ENCODE measurements around the gene VAPB. TPM values are rescaled to one million over a fixed set of nuclear protein-coding genes. Genes with fewer than 3 reads are reported as not detected.
"Not testable (repeated sequence)": the region's sequence is repeated elsewhere in the genome, so short reads cannot be mapped to it uniquely, and the experiment has no call there.

Gene VAPB
- total RNA-seq, 2 experiments from 2014 or later: 33.1 to 34.6 TPM

GRCh38 chr20:58402305-58402704, 13.3 kb downstream of the VAPB start:
- POLR2A ChIA-PET: no interaction called here
- CTCF ChIA-PET: no interaction called here

GRCh38 chr20:58402827-58403226, 13.8 kb downstream of the VAPB start:
- ChIA-PET CTCF (no interaction called here), POLR2A (no interaction called here)

DNA sequence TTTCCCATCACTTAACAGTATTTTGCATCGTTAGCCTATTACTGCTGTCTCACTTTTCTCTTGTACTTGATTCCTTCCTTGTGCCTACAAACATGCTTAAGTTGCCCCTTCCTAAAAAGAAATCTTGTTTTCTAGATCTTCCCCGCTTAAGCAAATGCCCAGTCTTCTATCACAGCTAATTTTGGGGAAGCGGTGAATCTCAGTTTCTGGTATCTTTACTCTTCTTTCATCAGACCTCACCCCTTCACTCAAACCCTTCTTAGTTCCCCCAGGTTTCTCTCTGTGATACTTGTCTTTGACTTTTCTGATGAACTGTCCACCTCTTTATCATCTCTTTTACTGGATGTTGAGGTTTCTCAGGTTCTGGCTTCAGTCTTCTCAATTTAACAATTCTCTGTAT, 14.2 kb downstream of the VAPB start:
- POLR2A ChIA-PET: no interaction called here
- CTCF ChIA-PET: no interaction called here

DNA sequence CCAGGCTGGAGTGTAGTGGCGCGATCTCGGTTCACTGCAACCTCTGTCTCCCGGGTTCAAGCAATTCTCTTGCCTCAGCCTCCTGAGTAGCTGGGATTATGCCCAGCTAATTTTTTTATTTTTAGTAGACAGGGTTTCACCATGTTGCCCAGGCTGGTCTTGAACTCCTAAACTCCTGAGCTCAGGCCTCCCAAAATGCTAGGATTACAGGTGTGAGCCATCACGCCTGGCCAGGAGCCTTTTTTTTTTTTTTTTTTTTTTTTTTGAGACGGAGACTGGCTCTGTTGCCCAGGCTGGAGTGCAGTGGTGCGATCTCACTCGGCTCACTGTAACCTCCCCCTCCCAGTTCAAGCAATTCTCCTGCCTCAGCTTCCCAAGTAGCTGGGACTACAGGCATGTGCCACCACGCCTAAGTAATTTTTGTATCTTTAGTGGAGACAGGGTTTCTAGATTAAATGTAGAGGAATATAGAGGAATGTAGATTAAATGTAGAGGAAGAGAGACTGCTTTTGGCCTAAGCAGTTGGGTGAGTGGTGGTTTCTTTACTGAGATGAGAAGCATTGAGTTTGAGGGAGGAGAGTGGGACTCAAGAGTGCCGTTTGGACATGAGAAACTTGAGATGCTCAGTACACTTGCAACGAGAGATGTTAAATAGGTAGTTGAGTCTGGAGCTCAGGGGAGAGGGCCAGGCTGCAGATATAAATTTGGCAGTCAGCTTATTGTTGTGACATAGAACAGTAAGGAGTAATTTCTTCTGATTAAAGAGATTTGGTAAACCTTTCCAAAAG, 16.7 kb downstream of the VAPB start:
- POLR2A ChIA-PET: interaction anchor here (0.6 kb wide), 1 partner anchor 16 kb away, joined by 3 read pairs; the partner anchor contains the start of gene VAPB
- CTCF ChIA-PET: interaction anchor here (1.1 kb wide), 1 partner anchor 11 kb away, joined by 3 read pairs; no protein-coding TSS in a partner anchor

- POLR2A ChIA-PET: interaction anchor here (0.6 kb wide), 1 partner anchor 17 kb away, joined by 3 read pairs; the partner anchor contains the start of gene VAPB
- CTCF ChIA-PET: interaction anchor here (1.3 kb wide), 1 partner anchor 169 kb away, joined by 3 read pairs; no protein-coding TSS in a partner anchor
These were observed 17.5 kb downstream of the VAPB start for GRCh38 chr20:58406422-58407001.

GRCh38 chr20:58407201-58407873, 18.3 kb downstream of the VAPB start:
- POLR2A ChIA-PET: no interaction called here
- CTCF ChIA-PET: interaction anchor here (1.3 kb wide), 1 partner anchor 170 kb away, joined by 3 read pairs; no protein-coding TSS in a partner anchor

- CTCF ChIA-PET: interaction anchor here (1.3 kb wide), 1 partner anchor 171 kb away, joined by 3 read pairs; no protein-coding TSS in a partner anchor
- POLR2A ChIA-PET: no interaction called here
These were observed 19.0 kb downstream of the VAPB start for GRCh38 chr20:58407966-58408557.

GRCh38 chr20:58408603-58409246, 19.7 kb downstream of the VAPB start:
- POLR2A ChIA-PET: no interaction called here
- CTCF ChIA-PET: no interaction called here

DNA sequence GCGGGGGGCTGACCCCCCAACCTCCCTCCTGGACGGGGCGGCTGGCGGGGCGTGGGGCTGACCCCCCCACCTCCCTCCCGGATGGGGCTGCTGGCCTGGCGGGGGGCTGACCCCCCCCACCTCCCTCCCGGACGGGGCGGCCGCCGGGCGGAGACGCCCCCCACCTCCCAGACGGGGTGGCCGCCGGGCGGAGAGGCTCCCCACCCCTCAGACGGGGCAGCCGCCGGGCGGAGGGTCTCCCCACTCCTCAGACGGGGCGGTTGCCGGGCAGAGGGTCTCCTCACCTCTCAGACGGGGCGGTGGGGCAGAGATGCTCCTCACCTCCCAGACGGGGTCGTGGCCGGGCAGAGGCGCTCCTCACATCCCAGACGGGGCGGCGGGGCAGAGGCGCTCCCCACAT, 25.2 kb downstream of the VAPB start:
- CTCF ChIA-PET, POLR2A ChIA-PET: not testable (repeated sequence)

GRCh38 chr20:58414786-58415185, 25.8 kb downstream of the VAPB start:
- CTCF ChIA-PET, POLR2A ChIA-PET: not testable (repeated sequence)

- ChIA-PET POLR2A (no interaction called here), CTCF (interaction anchor here (1.2 kb wide), 1 partner anchor 11 kb away, joined by 3 read pairs; no protein-coding TSS in a partner anchor)
These were observed 27.0 kb downstream of the VAPB start for GRCh38 chr20:58416057-58416456.

GRCh38 chr20:58416835-58417234, 27.8 kb downstream of the VAPB start:
- POLR2A ChIA-PET: interaction anchor here (0.5 to 0.6 kb wide), 2 partner anchors 28 to 125 kb away, joined by 3 to 5 read pairs; partner anchors contain the start of gene VAPB
- CTCF ChIA-PET: interaction anchor here (1.2 kb wide), 1 partner anchor 12 kb away, joined by 3 read pairs; no protein-coding TSS in a partner anchor

DNA sequence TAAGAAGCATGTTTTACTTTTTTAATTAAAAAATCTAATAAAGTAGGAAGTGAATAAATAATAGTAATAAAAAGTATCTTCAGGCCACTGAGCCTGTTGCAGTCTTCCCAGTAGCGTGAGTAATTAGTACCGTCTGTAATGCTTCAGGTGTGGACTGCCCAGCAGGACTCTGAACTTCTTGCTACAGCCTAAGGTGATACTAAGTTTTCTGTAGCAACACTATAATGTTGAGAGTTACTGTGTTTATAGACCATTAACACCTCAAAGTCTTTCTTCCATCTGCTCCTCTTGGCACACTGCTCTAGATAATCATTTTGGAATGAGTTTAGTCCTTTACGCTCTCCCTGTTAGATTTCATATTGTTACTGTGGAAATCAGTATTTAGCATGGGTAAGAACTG, 28.4 kb downstream of the VAPB start:
- POLR2A ChIA-PET: interaction anchor here (0.6 kb wide), 1 partner anchor 29 kb away, joined by 3 read pairs; the partner anchor contains the start of gene VAPB
- CTCF ChIA-PET: interaction anchor here (1.2 kb wide), 1 partner anchor 12 kb away, joined by 3 read pairs; no protein-coding TSS in a partner anchor

GRCh38 chr20:58418949-58419748, 30.1 kb downstream of the VAPB start:
- POLR2A ChIA-PET: no interaction called here

GRCh38 chr20:58420798-58421496, 31.9 kb downstream of the VAPB start:
- ChIA-PET POLR2A (no interaction called here), CTCF (interaction anchor here (0.6 kb wide), 1 partner anchor 197 kb away, joined by 3 read pairs; no protein-coding TSS in a partner anchor)

More at GRCh38 chr20:58418949-58419748, 30.1 kb downstream of the VAPB start:
- CTCF ChIA-PET: interaction anchor here (0.9 kb wide), 1 partner anchor 31 kb away, joined by 3 read pairs; the partner anchor contains the start of gene VAPB

- CTCF ChIA-PET: no interaction called here
- POLR2A ChIA-PET: no interaction called here
These were observed 32.4 kb downstream of the VAPB start for GRCh38 chr20:58421497-58421850.

- ChIA-PET CTCF (no interaction called here), POLR2A (no interaction called here)
These were observed 35.4 kb downstream of the VAPB start for GRCh38 chr20:58424218-58424969.
